Measurements from ENCODE around the gene CTIF. TPM values are rescaled to one million over a fixed set of nuclear protein-coding genes. Genes with fewer than 3 reads are reported as not detected.
A peak's percentile ranks its signal among the peaks of the same experiment; 100 is the strongest.

The CTIF gene
- total and polyA plus RNA-seq, 4 experiments from 2014 or later, result 5.2 to 6.5 TPM; not detected in 2

GRCh38 chr18:48893061-48893607 is 354.3 kb downstream of the CTIF start:
- no peaks in the 10 kb centered on the region for H3K36me3 ChIP-seq (ENCODE audit: insufficient read depth, low read length)
- no peaks in the 10 kb centered on the region for H3K36me3 Mint-ChIP-seq
- no peaks in the 10 kb centered on the region for H3K27me3 Mint-ChIP-seq
- H3K4me1 Mint-ChIP-seq, result peaks cover 5 to 9% (median 7%) of the 10 kb centered on the region in 4 donors
- H3K9me3 ChIP-seq (ENCODE audit: control insufficient read depth in 1 of 2, low read length in 2 of 2), result no peaks in the 10 kb centered on the region
- CTCF ChIA-PET (ENCODE audit: partially characterized antibody), result no interaction called here
- no peak overlapping the region for H3K27ac Mint-ChIP-seq
- no peak overlapping the region for H3K27ac ChIP-seq (ENCODE audit: low read depth, low read length)
- DNase-seq, result no peak
- POLR2A ChIA-PET (ENCODE audit: partially characterized antibody), result interaction anchor here (0.6 kb wide), 1 partner anchor 191 kb away, joined by 3 read pairs; no protein-coding TSS in a partner anchor
- no peaks in the 10 kb centered on the region for H3K27me3 ChIP-seq (ENCODE audit: insufficient read depth, low read length)
- no peak overlapping the region for H3K4me3 Mint-ChIP-seq
- H3K4me3 ChIP-seq (ENCODE audit: low read length in 2 of 2), result no peak overlapping the region
- peaks cover 0 to 1% (median 0%) of the 10 kb centered on the region in 8 donors for H3K9me3 Mint-ChIP-seq
- intact Hi-C loops (cut with micrococcal nuclease), result no loop called here
- H3K4me1 ChIP-seq (ENCODE audit: insufficient read depth, low read length), result no peaks in the 10 kb centered on the region

- CTCF ChIA-PET (ENCODE audit: partially characterized antibody), result interaction anchor here (0.9 kb wide), 1 partner anchor 18 kb away, joined by 4 read pairs; no protein-coding TSS in a partner anchor
- Mint-ChIP-seq H3K27me3 (no peaks in the 10 kb centered on the region), H3K27ac (no peak overlapping the region)
These were observed 355.1 kb downstream of the CTIF start for GRCh38 chr18:48893608-48894600.

GRCh38 chr18:48894799-48895346 is 356.0 kb downstream of the CTIF start:
- ChIA-PET CTCF (ENCODE audit: partially characterized antibody) (interaction anchor here (0.9 kb wide), 3 partner anchors 17 to 118 kb away, joined by 3 to 4 read pairs (median 3); no protein-coding TSS in a partner anchor), POLR2A (ENCODE audit: partially characterized antibody) (no interaction called here)
- H3K27me3 ChIP-seq (ENCODE audit: insufficient read depth, low read length), result no peaks in the 10 kb centered on the region
- no peaks in the 10 kb centered on the region for H3K4me1 ChIP-seq (ENCODE audit: insufficient read depth, low read length)
- H3K4me1 Mint-ChIP-seq, result peaks cover 5 to 14% (median 8%) of the 10 kb centered on the region in 4 donors
- no peak overlapping the region for H3K4me3 ChIP-seq (ENCODE audit: low read length in 2 of 2)
- H3K4me3 Mint-ChIP-seq, result no peak overlapping the region
- H3K9me3 Mint-ChIP-seq, result peaks cover 0 to 3% (median 0%) of the 10 kb centered on the region in 8 donors
- no peaks in the 10 kb centered on the region for H3K36me3 Mint-ChIP-seq
- peak overlapping the region in 1 of 7 donors; percentile 32 for H3K27ac Mint-ChIP-seq
- DNase-seq, result no peak
- no peaks in the 10 kb centered on the region for H3K27me3 Mint-ChIP-seq
- no peaks in the 10 kb centered on the region for H3K9me3 ChIP-seq (ENCODE audit: control insufficient read depth in 1 of 2, low read length in 2 of 2)
- H3K36me3 ChIP-seq (ENCODE audit: insufficient read depth, low read length), result no peaks in the 10 kb centered on the region
- no peak overlapping the region for H3K27ac ChIP-seq (ENCODE audit: low read depth, low read length)
- intact Hi-C loops (cut with micrococcal nuclease), result no loop called here

More at GRCh38 chr18:48893608-48894600, 355.1 kb downstream of the CTIF start:
- Histone ChIP-seq H3K36me3 (ENCODE audit: insufficient read depth, low read length) (no peaks in the 10 kb centered on the region), H3K4me3 (ENCODE audit: low read length in 2 of 2) (no peak overlapping the region), H3K9me3 (ENCODE audit: control insufficient read depth in 1 of 2, low read length in 2 of 2) (no peaks in the 10 kb centered on the region), H3K27me3 (ENCODE audit: insufficient read depth, low read length) (no peaks in the 10 kb centered on the region), H3K4me1 (ENCODE audit: insufficient read depth, low read length) (no peaks in the 10 kb centered on the region), H3K27ac (ENCODE audit: low read depth, low read length) (no peak overlapping the region)
- no peak for DNase-seq
- no peaks in the 10 kb centered on the region for H3K36me3 Mint-ChIP-seq
- POLR2A ChIA-PET (ENCODE audit: partially characterized antibody), result interaction anchor here (0.6 kb wide), 1 partner anchor 190 kb away, joined by 3 read pairs; no protein-coding TSS in a partner anchor
- peaks cover 0 to 3% (median 0%) of the 10 kb centered on the region in 8 donors for H3K9me3 Mint-ChIP-seq
- peaks cover 5 to 9% (median 7%) of the 10 kb centered on the region in 4 donors for H3K4me1 Mint-ChIP-seq
- H3K4me3 Mint-ChIP-seq, result no peak overlapping the region
- intact Hi-C loops (cut with micrococcal nuclease), result no loop called here

- H3K27me3 ChIP-seq (ENCODE audit: insufficient read depth, low read length), result no peaks in the 10 kb centered on the region
- ChIA-PET POLR2A (ENCODE audit: partially characterized antibody) (no interaction called here), CTCF (ENCODE audit: partially characterized antibody) (no interaction called here)
- Mint-ChIP-seq H3K4me1 (peaks cover 5 to 21% (median 10%) of the 10 kb centered on the region in 4 donors), H3K9me3 (peaks cover 0 to 2% (median 0%) of the 10 kb centered on the region in 8 donors), H3K27ac (peak overlapping the region in 5 of 7 donors; percentile 14 to 73 (median 37)), H3K27me3 (peaks cover 0 to 2% of the 10 kb centered on the region in 2 donors), H3K36me3 (no peaks in the 10 kb centered on the region), H3K4me3 (no peak overlapping the region)
- no peaks in the 10 kb centered on the region for H3K4me1 ChIP-seq (ENCODE audit: insufficient read depth, low read length)
- no peak overlapping the region for H3K27ac ChIP-seq (ENCODE audit: low read depth, low read length)
- no peaks in the 10 kb centered on the region for H3K36me3 ChIP-seq (ENCODE audit: insufficient read depth, low read length)
- DNase-seq, result no peak
- intact Hi-C loops (cut with micrococcal nuclease), result no loop called here
- no peaks in the 10 kb centered on the region for H3K9me3 ChIP-seq (ENCODE audit: control insufficient read depth in 1 of 2, low read length in 2 of 2)
- H3K4me3 ChIP-seq (ENCODE audit: low read length in 2 of 2), result no peak overlapping the region
These were observed 357.6 kb downstream of the CTIF start for GRCh38 chr18:48896326-48896874.

GRCh38 chr18:48896875-48897511 is 358.2 kb downstream of the CTIF start:
- Histone ChIP-seq H3K4me1 (ENCODE audit: insufficient read depth, low read length) (no peaks in the 10 kb centered on the region), H3K27ac (ENCODE audit: low read depth, low read length) (no peak overlapping the region), H3K36me3 (ENCODE audit: insufficient read depth, low read length) (no peaks in the 10 kb centered on the region), H3K4me3 (ENCODE audit: low read length in 2 of 2) (no peak overlapping the region), H3K9me3 (ENCODE audit: control insufficient read depth in 1 of 2, low read length in 2 of 2) (no peaks in the 10 kb centered on the region), H3K27me3 (ENCODE audit: insufficient read depth, low read length) (no peaks in the 10 kb centered on the region)
- CTCF ChIA-PET (ENCODE audit: partially characterized antibody), result interaction anchor here (1.3 kb wide), 1 partner anchor 39 kb away, joined by 3 read pairs; no protein-coding TSS in a partner anchor
- no peak for DNase-seq
- intact Hi-C loops (cut with micrococcal nuclease), result no loop called here
- H3K36me3 Mint-ChIP-seq, result no peaks in the 10 kb centered on the region
- H3K9me3 Mint-ChIP-seq, result peaks cover 0 to 2% (median 0%) of the 10 kb centered on the region in 8 donors
- H3K4me1 Mint-ChIP-seq, result peaks cover 5 to 21% (median 10%) of the 10 kb centered on the region in 4 donors
- no peak overlapping the region for H3K4me3 Mint-ChIP-seq
- H3K27ac Mint-ChIP-seq, result peak overlapping the region in 3 of 7 donors; percentile 14 to 50 (median 48)
- peaks cover 0 to 2% of the 10 kb centered on the region in 2 donors for H3K27me3 Mint-ChIP-seq
- POLR2A ChIA-PET (ENCODE audit: partially characterized antibody), result no interaction called here

GRCh38 chr18:48897531-48897930 is 358.7 kb downstream of the CTIF start:
- ChIA-PET CTCF (ENCODE audit: partially characterized antibody) (interaction anchor here (0.7 to 1.3 kb wide), 2 partner anchors 24 to 39 kb away, joined by 3 to 4 read pairs; no protein-coding TSS in a partner anchor), POLR2A (ENCODE audit: partially characterized antibody) (no interaction called here)
- no peaks in the 10 kb centered on the region for H3K4me1 ChIP-seq (ENCODE audit: insufficient read depth, low read length)
- Mint-ChIP-seq H3K4me3 (no peak overlapping the region), H3K36me3 (no peaks in the 10 kb centered on the region), H3K27ac (peak overlapping the region in 1 of 7 donors; percentile 50), H3K9me3 (peaks cover 0 to 2% (median 0%) of the 10 kb centered on the region in 8 donors), H3K4me1 (peaks cover 5 to 21% (median 10%) of the 10 kb centered on the region in 4 donors), H3K27me3 (peaks cover 0 to 2% of the 10 kb centered on the region in 2 donors)
- no peak overlapping the region for H3K4me3 ChIP-seq (ENCODE audit: low read length in 2 of 2)
- H3K36me3 ChIP-seq (ENCODE audit: insufficient read depth, low read length), result no peaks in the 10 kb centered on the region
- no peaks in the 10 kb centered on the region for H3K9me3 ChIP-seq (ENCODE audit: control insufficient read depth in 1 of 2, low read length in 2 of 2)
- H3K27ac ChIP-seq (ENCODE audit: low read depth, low read length), result no peak overlapping the region
- DNase-seq, result no peak
- H3K27me3 ChIP-seq (ENCODE audit: insufficient read depth, low read length), result no peaks in the 10 kb centered on the region
- intact Hi-C loops (cut with micrococcal nuclease), result no loop called here

Measured in CD4-positive, alpha-beta memory T cell (primary cell).